Thyroid gland (tissue), 4 donors: ENCODE measurements around the gene ATRIP. TPM values are rescaled to one million over a fixed set of nuclear protein-coding genes. Genes with fewer than 3 reads are reported as not detected.

ENCODE experiments used
- DNase-seq, 2 donors: peaks; one replicate each; pipeline ENCODE4 v3.0.0-alpha.2; 2019
- H3K27ac ChIP-seq, 3 donors: fragments of 200-600 bp; sonication (generic); 1 replicate in 2 of 3; 2 replicates in 1 of 3; pipeline ENCODE4 v1.5.1; 2016 to 2019; ENCODE audit warnings: mild to moderate bottlenecking in 1 of 3, moderate library complexity in 1 of 3
- H3K27me3 ChIP-seq: fragments of 200-600 bp; sonication (generic); one replicate; pipeline ENCODE4 v1.5.1; 2019
- H3K36me3 ChIP-seq, 2 donors: fragments of 200-600 bp; sonication (generic); one replicate each; pipeline ENCODE4 v1.5.1; 2016 to 2019
- H3K4me1 ChIP-seq, 2 donors: fragments of 200-600 bp; sonication (generic); one replicate each; pipeline ENCODE4 v1.5.1; 2017 to 2019
- H3K4me3 ChIP-seq, 3 donors: fragments of 200-600 bp; sonication (generic); replicated peaks in 1 of 3; 1 replicate in 2 of 3; 2 replicates in 1 of 3; pipeline ENCODE4 v1.5.1; 2016; ENCODE audit warnings: mild to moderate bottlenecking in 1 of 3
- H3K9me3 ChIP-seq: fragments of 200-600 bp; sonication (generic); one replicate; pipeline ENCODE4 v1.5.1; 2017
- CTCF ChIP-seq, 6 experiments: fragments of 200-600 bp in 3 of 6; fragments of 450-650 bp in 3 of 6; sonication (generic) in 3 of 6; IDR thresholded peaks; one replicate each; pipeline ENCODE4 v1.5.1; 2016 to 2019; ENCODE audit warnings: antibody characterized with exemption in 6 of 6, mild to moderate bottlenecking in 2 of 6, inconsistent platforms in 1 of 6, moderate library complexity in 1 of 6
- POLR2A ChIP-seq, 2 donors: fragments of 450-650 bp; IDR thresholded peaks; one replicate each; pipeline ENCODE4 v1.6.1; 2017; ENCODE audit warnings: antibody characterized with exemption in 2 of 2, mild to moderate bottlenecking in 2 of 2, moderate library complexity in 1 of 2
- WGBS, 2 donors: methylation state at CpG; one replicate each; pipeline ENCODE4 v1.1.5; 2017; 5-methylcytosine and 5-hydroxymethylcytosine counted together
- intact Hi-C: fragments of 100-400 bp; cut with DNase I; formaldehyde crosslinking; loops from one replicate; pipeline ENCODE4 v1.15.1; 2023
- total RNA-seq, 4 donors: library from RNA; depleted of rRNA; stranded (reverse); fragments of >200 nt; gene quantifications; one replicate each; pipeline ENCODE4 v1.2.3, GENCODE V29; 2016

The ATRIP gene
- total RNA-seq, 4 donors from 2014 or later = 8.4 to 13.9 (median 11.0) TPM

- peaks cover 0 to 5% of the 10 kb centered on the region in 2 donors for H3K36me3 ChIP-seq
- peaks cover 16 to 46% of the 10 kb centered on the region in 2 donors for H3K4me1 ChIP-seq
- H3K27me3 ChIP-seq = no peaks in the 10 kb centered on the region
- intact Hi-C loops = loop anchor here (5.0 kb wide), 1 partner anchor 35 kb away; a partner anchor contains a TSS
- 69 to 71% methylated on average over 4 to 5 of the region's 6 CpGs for WGBS, 2 donors
- H3K27ac ChIP-seq = peak overlapping the region in 2 of 3 donors; percentile 94 to 95
- TF ChIP-seq POLR2A (IDR thresholded peaks at IDR 0.05) = no peak
- TF ChIP-seq CTCF (IDR thresholded peaks at IDR 0.05) = no peak
- DNase-seq = peak; percentile 79 to 82
- no peaks in the 10 kb centered on the region for H3K9me3 ChIP-seq
- peak overlapping the region in 1 of 3 donors; percentile 54 for H3K4me3 ChIP-seq
Observed at GRCh38 chr3:48502728-48503168, 56.2 kb downstream of the ATRIP start.

- DNase-seq = peak; percentile 51 to 55
- Histone ChIP-seq H3K27me3 (no peaks in the 10 kb centered on the region), H3K36me3 (no peaks in the 10 kb centered on the region), H3K4me3 (peak overlapping the region; percentile 54 to 75 (median 54)), H3K4me1 (peaks cover 16 to 48% of the 10 kb centered on the region in 2 donors), H3K9me3 (no peaks in the 10 kb centered on the region), H3K27ac (peak overlapping the region; percentile 93 to 95 (median 94))
- 20 to 32% methylated on average over 4 to 14 of the region's 26 CpGs for WGBS, 2 donors
- TF ChIP-seq POLR2A (IDR thresholded peaks at IDR 0.05) = no peak
- TF ChIP-seq CTCF (IDR thresholded peaks at IDR 0.05) = no peak
- intact Hi-C loops = loop anchor here (5.0 kb wide), 1 partner anchor 36 kb away; a partner anchor contains a TSS
Observed at GRCh38 chr3:48503401-48504050, 57.0 kb downstream of the ATRIP start.

DNA sequence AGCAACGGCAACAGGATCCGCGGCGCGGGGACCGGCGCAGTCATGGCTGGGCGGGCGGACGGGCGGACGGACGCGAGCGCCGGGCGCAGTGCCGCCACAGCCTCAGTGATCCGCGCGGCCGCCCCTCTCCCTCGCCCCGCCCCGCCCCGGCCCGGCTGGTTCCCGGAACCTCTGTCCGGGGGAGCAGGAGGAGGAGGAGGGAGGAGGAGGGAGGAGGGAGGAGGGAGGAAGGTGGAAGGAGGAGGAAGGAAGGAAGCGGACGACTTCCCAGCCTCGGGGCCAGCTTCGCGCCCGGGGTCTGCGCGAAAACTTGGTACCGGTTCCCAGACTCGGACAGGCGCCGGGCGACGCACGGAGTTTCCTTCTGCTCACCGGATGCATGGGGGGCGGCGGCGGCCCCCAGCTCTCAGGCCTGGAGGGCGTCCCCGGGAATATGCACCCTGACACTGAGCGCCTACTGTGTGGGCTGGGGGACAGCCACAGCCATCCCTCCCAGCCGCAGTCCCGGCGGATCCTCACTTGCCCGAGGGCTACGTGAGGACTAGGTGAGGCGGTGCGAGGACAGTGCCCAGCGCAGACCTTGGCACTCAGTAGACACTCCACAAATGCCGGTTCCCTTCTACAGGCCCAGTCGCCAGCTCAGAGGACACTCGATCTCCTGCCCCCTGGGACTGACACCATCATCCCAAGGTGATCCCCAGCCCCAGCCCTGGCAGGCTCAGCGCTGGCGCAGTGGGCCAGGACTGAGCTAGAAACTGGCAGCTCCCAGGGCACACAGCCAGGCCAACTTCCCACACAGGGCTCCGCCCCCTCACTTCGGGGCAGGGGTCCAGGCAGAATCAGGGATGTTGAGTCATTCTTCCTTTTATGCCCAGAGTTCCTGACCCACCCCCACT is 57.8 kb downstream of the ATRIP start, which contains the start of gene SHISA5:
Gene SHISA5, minus strand, starts transcription at position 124 of the 896 bp plus-strand sequence. Its CDS starts 80 bp downstream, at position 44.
- Histone ChIP-seq H3K27ac (peak within 1 kb of the TSS; percentile 93 to 95 (median 94)), H3K4me1 (peaks cover 16 to 48% of the 10 kb centered on the region in 2 donors), H3K27me3 (no peaks in the 10 kb centered on the region), H3K36me3 (no peaks in the 10 kb centered on the region), H3K4me3 (peak within 1 kb of the TSS; percentile 54 to 75 (median 54)), H3K9me3 (no peaks in the 10 kb centered on the region)
- WGBS, 2 donors = 3 to 4% methylated on average over 41 to 57 of the region's 66 CpGs
- peak; percentile 82 for DNase-seq
- intact Hi-C loops = loop anchor here (5.0 kb wide), 1 partner anchor 37 kb away; a partner anchor contains a TSS
- TF ChIP-seq CTCF (IDR thresholded peaks at IDR 0.05) (no peak), POLR2A (IDR thresholded peaks at IDR 0.05) (peak in 1 of 2 donors; percentile 63)

DNA sequence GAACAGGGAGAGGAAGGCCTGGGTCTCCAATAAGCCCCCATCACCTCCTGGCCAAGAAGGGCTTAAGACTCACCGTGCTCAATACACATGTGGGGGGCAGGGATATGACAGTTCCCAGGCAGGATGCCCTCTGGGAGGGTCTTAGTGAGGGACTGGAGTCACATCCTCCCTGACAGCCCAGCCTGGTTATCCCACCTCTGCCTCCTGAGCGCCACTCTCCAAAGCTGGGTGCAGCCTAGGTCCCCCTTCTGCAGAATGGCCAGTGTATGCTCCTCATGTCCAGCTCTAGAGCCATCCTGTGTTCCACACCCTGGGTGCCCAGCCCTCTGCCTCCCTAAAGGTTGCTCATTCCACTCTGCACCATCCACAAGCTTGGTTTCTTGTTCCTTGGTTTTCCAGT is 58.6 kb downstream of the ATRIP start:
- no peaks in the 10 kb centered on the region for H3K9me3 ChIP-seq
- no peak overlapping the region for H3K4me3 ChIP-seq
- DNase-seq = no peak
- TF ChIP-seq CTCF (IDR thresholded peaks at IDR 0.05) (no peak), POLR2A (IDR thresholded peaks at IDR 0.05) (no peak)
- no peaks in the 10 kb centered on the region for H3K27me3 ChIP-seq
- intact Hi-C loops = no loop called here
- H3K27ac ChIP-seq = peak overlapping the region in 1 of 3 donors; percentile 94
- peaks cover 16 to 48% of the 10 kb centered on the region in 2 donors for H3K4me1 ChIP-seq
- no peaks in the 10 kb centered on the region for H3K36me3 ChIP-seq
- WGBS, 2 donors = 76% methylated on average over 2 of the region's 2 CpGs; no CpG with 5 or more reads in 1 of the 2 donors
